HUES64 (cell line): ENCODE results near the gene SPNS2.

Experiments used
- H3K27ac ChIP-seq: 2 replicates; pipeline ENCODE4 v1.7.0; 2013; ENCODE audit warnings: low read depth, low read length, inconsistent platforms
- H3K27me3 ChIP-seq: 2 replicates; pipeline ENCODE4 v1.6.1; 2013; ENCODE audit warnings: mild to moderate bottlenecking, low read length; ENCODE audit not compliant: insufficient read depth
- H3K36me3 ChIP-seq: 2 replicates; pipeline ENCODE4 v1.6.1; 2013; ENCODE audit warnings: mild to moderate bottlenecking, low read length; ENCODE audit not compliant: insufficient read depth
- H3K4me1 ChIP-seq: 2 replicates; pipeline ENCODE4 v1.6.1; 2013; ENCODE audit warnings: mild to moderate bottlenecking, low read length, moderate library complexity; ENCODE audit not compliant: insufficient read depth
- H3K4me3 ChIP-seq: 2 replicates; pipeline ENCODE4 v1.5.1; 2013; ENCODE audit warnings: mild to moderate bottlenecking, low read length, moderate library complexity
- H3K9ac ChIP-seq: 2 replicates; pipeline ENCODE4 v1.6.1; 2013; ENCODE audit warnings: mild to moderate bottlenecking, low read depth, low read length
- H3K9me3 ChIP-seq: 2 replicates; pipeline ENCODE4 v1.6.1; 2013; ENCODE audit warnings: low read depth, low read length; ENCODE audit not compliant: insufficient read depth
- WGBS: fragments of 150-250, 120-280 bp; methylation state at CpG from one replicate; pipeline ENCODE4 v1.1.7; 2013; ENCODE audit warnings: missing lambda C conversion rate; 5-methylcytosine and 5-hydroxymethylcytosine counted together

SPNS2 gene

DNA sequence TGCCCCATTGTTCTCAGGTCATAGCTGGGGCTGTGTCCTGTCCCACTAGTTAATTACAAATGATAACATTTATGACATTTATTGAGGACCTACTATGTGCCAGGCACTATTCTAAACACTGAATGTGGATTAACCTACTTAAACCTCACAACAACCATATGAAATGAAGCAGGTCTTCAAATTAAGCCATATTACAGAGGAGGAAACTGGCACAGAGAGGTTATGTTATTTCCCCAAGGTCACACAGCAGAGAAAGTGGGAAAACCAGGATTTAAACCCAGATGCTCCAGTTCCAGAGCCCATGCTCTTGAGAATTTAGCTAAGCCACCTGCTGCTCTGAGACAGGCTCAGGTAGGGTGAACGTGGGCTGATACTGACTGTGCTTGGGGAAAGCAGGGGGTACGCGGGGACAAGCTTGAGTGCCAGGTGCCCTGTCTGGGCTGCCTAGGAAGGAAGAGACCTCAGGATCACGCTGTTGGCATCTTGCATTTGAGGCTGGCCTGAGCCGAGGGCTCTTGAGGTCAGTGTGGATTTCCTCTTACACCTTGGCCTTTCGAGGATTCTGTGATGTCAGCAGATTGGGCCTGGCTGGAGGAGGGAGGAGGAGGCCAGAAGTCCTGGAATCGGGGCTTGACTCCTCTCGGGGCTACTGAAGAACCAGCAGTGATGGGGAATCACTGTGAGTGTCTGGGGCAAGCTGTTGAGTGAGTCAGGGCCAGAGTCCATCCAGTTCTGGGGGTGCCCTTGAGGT is 8.9 kb downstream of the SPNS2 start:
- no peak overlapping the region for H3K4me3 ChIP-seq
- no peak overlapping the region for H3K27ac ChIP-seq
- H3K27me3 ChIP-seq, result no peaks in the 10 kb centered on the region
- no peak overlapping the region for H3K9ac ChIP-seq
- H3K9me3 ChIP-seq, result no peaks in the 10 kb centered on the region
- H3K4me1 ChIP-seq, result no peaks in the 10 kb centered on the region
- no peaks in the 10 kb centered on the region for H3K36me3 ChIP-seq
- WGBS, result 93% methylated on average over 8 of the region's 8 CpGs

DNA sequence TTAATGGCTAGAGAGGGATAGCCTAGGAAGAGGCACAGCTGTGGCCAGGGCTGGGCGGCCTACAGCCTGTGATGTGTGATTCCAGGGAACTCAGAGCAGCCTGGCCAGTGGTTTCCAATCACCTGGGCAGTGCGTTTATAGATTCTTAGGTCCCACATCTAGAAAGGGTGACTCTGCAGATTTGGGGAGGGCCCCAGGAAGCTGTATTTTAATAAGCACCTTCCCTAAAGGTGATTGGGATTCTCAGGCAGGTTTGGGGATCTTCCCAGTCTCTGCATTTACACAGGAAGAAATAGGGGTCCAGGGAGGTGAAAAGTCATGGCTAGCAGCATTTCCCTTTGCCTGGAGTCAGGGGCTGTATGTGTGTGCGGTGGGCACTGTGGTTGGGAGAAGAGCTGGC is 9.5 kb downstream of the SPNS2 start:
- H3K27me3 ChIP-seq, result no peaks in the 10 kb centered on the region
- no peak overlapping the region for H3K9ac ChIP-seq
- H3K27ac ChIP-seq, result no peak overlapping the region
- WGBS, result 94% methylated on average over 3 of the region's 3 CpGs
- no peaks in the 10 kb centered on the region for H3K36me3 ChIP-seq
- H3K4me3 ChIP-seq, result no peak overlapping the region
- peaks cover under 1% of the 10 kb centered on the region; the same call in 1 of the 2 replicates for H3K4me1 ChIP-seq
- no peaks in the 10 kb centered on the region for H3K9me3 ChIP-seq

DNA sequence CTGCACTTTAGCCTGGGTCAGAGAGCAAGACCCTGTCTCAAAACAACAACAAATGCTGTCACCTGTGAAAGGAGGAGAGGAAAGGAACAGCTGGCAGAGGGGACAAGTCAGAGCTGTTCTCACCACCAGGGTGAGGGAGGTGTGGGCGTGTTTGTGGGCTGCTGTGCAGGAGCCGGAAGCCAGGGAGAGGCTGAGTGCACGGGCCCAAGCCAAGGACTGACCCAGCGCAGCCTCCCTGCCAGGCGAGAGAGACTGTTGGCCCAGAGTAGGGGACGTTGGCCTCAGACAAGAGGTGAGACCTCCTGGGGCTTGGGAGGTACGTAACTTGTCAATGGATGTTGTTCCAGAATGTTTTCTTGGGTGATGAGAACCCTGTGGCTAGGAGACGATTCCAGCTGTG is 10.7 kb downstream of the SPNS2 start:
- Histone ChIP-seq H3K9me3 (no peaks in the 10 kb centered on the region), H3K36me3 (no peaks in the 10 kb centered on the region), H3K27ac (no peak overlapping the region), H3K4me1 (peaks cover 7% of the 10 kb centered on the region; the same call in 1 of the 2 replicates), H3K4me3 (no peak overlapping the region), H3K27me3 (no peaks in the 10 kb centered on the region), H3K9ac (no peak overlapping the region)
- 88% methylated on average over 8 of the region's 8 CpGs for WGBS

GRCh38 chr17:4509923-4510617 is 11.4 kb downstream of the SPNS2 start:
- no peak overlapping the region for H3K9ac ChIP-seq
- whole genome bisulfite sequencing, result 91% methylated on average over 21 of the region's 21 CpGs

GRCh38 chr17:4510618-4510941 is 11.9 kb downstream of the SPNS2 start:
- Histone ChIP-seq H3K4me3 (no peak overlapping the region), H3K9ac (no peak overlapping the region), H3K36me3 (no peaks in the 10 kb centered on the region), H3K9me3 (no peaks in the 10 kb centered on the region), H3K27ac (no peak overlapping the region), H3K4me1 (peaks cover 7% of the 10 kb centered on the region; the same call in 1 of the 2 replicates), H3K27me3 (no peaks in the 10 kb centered on the region)
- 95% methylated on average over 11 of the region's 11 CpGs for WGBS

More at GRCh38 chr17:4509923-4510617, 11.4 kb downstream of the SPNS2 start:
- Histone ChIP-seq H3K4me3 (no peak overlapping the region), H3K27me3 (no peaks in the 10 kb centered on the region), H3K27ac (no peak overlapping the region), H3K9me3 (no peaks in the 10 kb centered on the region), H3K36me3 (no peaks in the 10 kb centered on the region), H3K4me1 (peaks cover 7% of the 10 kb centered on the region; the same call in 1 of the 2 replicates)

- no peak overlapping the region for H3K9ac ChIP-seq
- H3K9me3 ChIP-seq, result no peaks in the 10 kb centered on the region
- no peaks in the 10 kb centered on the region for H3K27me3 ChIP-seq
- H3K27ac ChIP-seq, result no peak overlapping the region
- 93% methylated on average over 10 of the region's 10 CpGs for WGBS
- no peaks in the 10 kb centered on the region for H3K36me3 ChIP-seq
- H3K4me3 ChIP-seq, result no peak overlapping the region
- H3K4me1 ChIP-seq, result peaks cover 7% of the 10 kb centered on the region; the same call in 1 of the 2 replicates
Measured at GRCh38 chr17:4511199-4511932, 12.7 kb downstream of the SPNS2 start.

DNA sequence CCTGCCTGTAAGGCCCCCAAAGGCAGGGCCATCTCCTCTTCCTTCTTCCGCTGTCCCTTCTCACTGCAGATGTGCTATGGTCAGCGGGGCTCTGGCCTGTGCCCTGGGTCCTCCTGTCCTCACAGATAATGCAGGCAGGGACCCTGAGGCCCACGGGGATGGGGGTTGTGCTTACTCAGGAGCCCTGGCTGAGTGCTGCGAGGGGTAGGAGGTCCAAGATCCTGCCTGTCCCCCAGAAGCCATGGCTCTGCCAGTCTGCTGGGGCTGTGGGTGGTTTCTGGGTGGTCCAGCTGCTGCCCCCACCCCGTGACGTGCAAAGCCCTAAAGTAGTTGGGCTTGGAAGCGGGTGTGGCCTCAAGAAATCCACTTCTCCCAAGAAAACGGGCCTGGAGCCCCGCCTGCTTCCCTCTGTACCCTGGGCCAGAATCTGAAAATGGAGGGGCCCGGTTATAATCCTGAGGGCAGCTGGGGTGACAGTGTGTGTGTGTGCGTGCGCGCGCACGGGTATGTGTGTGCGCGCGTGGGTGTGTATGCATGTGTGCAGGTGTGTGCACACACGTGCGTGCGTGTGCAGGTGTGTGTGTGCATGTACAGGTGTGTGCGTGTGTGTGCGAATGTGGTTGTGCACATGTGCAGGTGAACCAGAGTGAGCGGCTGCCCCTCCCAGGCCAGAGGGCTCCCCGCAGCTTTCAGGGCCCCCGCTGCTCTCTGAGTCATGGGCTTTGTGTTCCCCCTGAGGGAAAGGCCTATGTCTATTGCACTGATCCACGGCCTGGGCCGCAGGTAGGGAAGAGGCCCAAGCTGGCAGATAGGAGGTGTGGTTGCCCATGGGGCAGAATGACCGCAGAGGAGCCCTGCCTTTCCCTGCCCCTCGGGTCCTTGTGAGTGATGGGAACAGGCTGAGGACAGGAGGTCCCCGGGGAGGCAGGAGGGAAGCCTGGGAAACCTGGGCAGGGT is 13.8 kb downstream of the SPNS2 start:
- Histone ChIP-seq H3K9me3 (no peaks in the 10 kb centered on the region), H3K9ac (no peak overlapping the region), H3K4me3 (no peak overlapping the region), H3K4me1 (peaks cover 7% of the 10 kb centered on the region; the same call in 1 of the 2 replicates), H3K27me3 (no peaks in the 10 kb centered on the region), H3K27ac (no peak overlapping the region; the same call in 1 of the 2 replicates), H3K36me3 (no peaks in the 10 kb centered on the region)
- WGBS, result 92% methylated on average over 31 of the region's 31 CpGs

- Histone ChIP-seq H3K9ac (0 out of 2 replicates have a peak overlapping the region, but pooled peaks have one; percentile 27), H3K27ac (peak overlapping the region; percentile 48; the same call in 1 of the 2 replicates)
Measured at GRCh38 chr17:4513113-4514032, 14.7 kb downstream of the SPNS2 start.

DNA sequence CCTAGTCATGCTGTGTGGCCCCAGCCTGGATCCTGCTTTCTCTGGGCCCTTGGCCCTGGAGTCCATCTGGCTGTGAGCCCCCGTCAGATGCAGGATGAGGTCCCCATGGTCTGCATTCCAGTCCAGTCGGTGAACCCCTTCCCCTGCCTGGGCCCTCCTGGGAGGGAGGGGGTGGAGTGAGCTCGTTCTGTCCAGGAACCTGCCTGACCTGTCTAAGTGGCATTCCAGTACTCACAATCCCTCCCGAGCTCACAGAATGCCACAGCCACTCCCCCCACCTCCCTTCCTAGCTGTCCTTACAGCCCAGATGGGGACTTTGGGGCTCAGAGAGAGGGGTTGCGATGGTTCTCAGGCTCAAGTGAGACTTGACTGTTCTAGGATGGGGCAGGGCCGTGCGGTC is 15.5 kb downstream of the SPNS2 start:
- WGBS, result 85% methylated on average over 6 of the region's 7 CpGs
- Histone ChIP-seq H3K36me3 (no peaks in the 10 kb centered on the region), H3K9ac (0 out of 2 replicates have a peak overlapping the region, but pooled peaks have one; percentile 27), H3K27ac (peak overlapping the region; percentile 48; the same call in 1 of the 2 replicates), H3K4me1 (peaks cover 7% of the 10 kb centered on the region; the same call in 1 of the 2 replicates), H3K4me3 (no peak overlapping the region), H3K9me3 (no peaks in the 10 kb centered on the region), H3K27me3 (no peaks in the 10 kb centered on the region)

More at GRCh38 chr17:4513113-4514032, 14.7 kb downstream of the SPNS2 start:
- H3K9me3 ChIP-seq, result no peaks in the 10 kb centered on the region
- no peak overlapping the region for H3K4me3 ChIP-seq
- no peaks in the 10 kb centered on the region for H3K27me3 ChIP-seq
- WGBS, result 91% methylated on average over 24 of the region's 24 CpGs
- H3K4me1 ChIP-seq, result peaks cover 7% of the 10 kb centered on the region; the same call in 1 of the 2 replicates
- H3K36me3 ChIP-seq, result no peaks in the 10 kb centered on the region
